Ecto neural progenitor cell (in vitro differentiated cells): ENCODE measurements around the gene PRDM7.
"Not testable (repeated sequence)": the region's sequence is repeated elsewhere in the genome, so short reads cannot be mapped to it uniquely, and the experiment has no call there.

Source experiments
- DNase-seq: peaks from one replicate; pipeline ENCODE4 v3.0.0-alpha.2; 2018; ENCODE audit warnings: low spot score

Gene PRDM7

GRCh38 chr16:90012991-90013745, 64.0 kb downstream of the PRDM7 start:
- DNase-seq: no peak

- no peak for DNase-seq
Observed at GRCh38 chr16:90011908-90012501, 65.1 kb downstream of the PRDM7 start.

GRCh38 chr16:90011508-90011819, 65.7 kb downstream of the PRDM7 start:
- DNase-seq: no peak

- DNase-seq: no peak
Observed at GRCh38 chr16:90010676-90011507, 66.2 kb downstream of the PRDM7 start.

- no peak for DNase-seq
Observed at GRCh38 chr16:90009172-90009899, 67.8 kb downstream of the PRDM7 start.

GRCh38 chr16:90008708-90009145, 68.4 kb downstream of the PRDM7 start:
- no peak for DNase-seq

GRCh38 chr16:90007635-90008234, 69.4 kb downstream of the PRDM7 start:
- not testable (repeated sequence) for DNase-seq

GRCh38 chr16:90007015-90007414, 70.1 kb downstream of the PRDM7 start:
- no peak for DNase-seq
